Mucosa of gallbladder (tissue), 1 donor: ENCODE measurements around the gene ALX3. TPM values are rescaled to one million over a fixed set of nuclear protein-coding genes. Genes with fewer than 3 reads are reported as not detected.
A peak's percentile ranks its signal among the peaks of the same experiment; 100 is the strongest.

Experiments used
- DNase-seq: peaks from one replicate; pipeline ENCODE4 v3.0.0-alpha.2; 2020; ENCODE audit warnings: low spot score
- total RNA-seq: library from RNA; stranded (reverse); gene quantifications from one replicate; pipeline ENCODE4 v1.2.1, GENCODE V29; 2021
- donor health status: DM: no; HTN: no; CAD: no.

Gene ALX3
- not detected for total RNA-seq

DNA sequence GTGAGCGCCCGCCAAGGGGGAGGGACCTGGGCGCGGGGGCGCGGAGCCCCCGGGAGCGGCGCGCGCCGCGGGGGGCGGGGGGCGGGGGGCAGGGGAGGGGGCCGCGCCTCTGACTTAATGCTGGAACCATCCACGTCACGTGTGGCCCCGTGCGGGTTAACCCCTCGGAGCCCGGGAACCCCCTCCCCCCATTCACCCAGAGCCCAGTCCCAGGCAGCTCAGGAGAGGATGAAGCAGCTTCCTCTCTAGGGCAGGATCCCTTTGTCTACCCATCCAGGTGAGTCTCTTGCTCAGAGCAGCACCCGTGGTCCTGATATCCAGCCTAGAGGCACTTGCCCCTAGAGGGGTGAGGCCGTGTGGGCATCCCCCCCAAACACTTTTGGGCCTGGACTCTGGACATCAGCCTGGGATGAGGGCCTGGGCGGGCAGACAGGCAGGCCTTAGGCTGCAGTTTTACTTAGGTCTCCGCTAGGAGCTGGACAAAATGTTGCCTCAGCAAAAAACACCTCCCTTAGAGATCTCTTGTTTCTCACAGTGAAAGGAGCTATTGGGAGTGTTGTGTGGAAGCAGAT, at the start of gene ALX3:
Gene ALX3 (minus strand): TSS at position 2 of the 572 bp plus-strand sequence. CDS start 60 bp downstream, outside the sequence.
- DNase-seq, result no peak

DNA sequence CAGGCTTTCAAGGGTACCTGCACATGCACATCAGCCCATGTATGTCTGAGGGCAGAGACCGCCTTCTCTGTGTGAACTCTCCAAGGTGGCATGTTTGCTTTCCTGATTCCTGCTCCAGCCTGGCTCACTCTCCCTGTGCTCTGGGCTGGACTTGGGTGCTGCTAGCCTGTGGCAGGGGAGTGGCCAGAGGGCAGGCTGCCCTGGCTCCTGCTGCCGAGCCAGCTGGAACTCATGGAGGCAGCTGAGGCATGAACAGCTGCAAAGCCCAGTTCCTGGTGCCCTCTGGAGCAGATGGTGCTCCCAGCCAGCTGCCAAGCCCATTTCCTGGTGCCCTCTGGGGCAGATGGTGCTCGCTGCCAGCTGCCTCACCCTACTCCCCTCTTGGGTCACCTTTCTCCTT, 49.4 kb upstream of the ALX3 start:
- peak; percentile 25 for DNase-seq

DNA sequence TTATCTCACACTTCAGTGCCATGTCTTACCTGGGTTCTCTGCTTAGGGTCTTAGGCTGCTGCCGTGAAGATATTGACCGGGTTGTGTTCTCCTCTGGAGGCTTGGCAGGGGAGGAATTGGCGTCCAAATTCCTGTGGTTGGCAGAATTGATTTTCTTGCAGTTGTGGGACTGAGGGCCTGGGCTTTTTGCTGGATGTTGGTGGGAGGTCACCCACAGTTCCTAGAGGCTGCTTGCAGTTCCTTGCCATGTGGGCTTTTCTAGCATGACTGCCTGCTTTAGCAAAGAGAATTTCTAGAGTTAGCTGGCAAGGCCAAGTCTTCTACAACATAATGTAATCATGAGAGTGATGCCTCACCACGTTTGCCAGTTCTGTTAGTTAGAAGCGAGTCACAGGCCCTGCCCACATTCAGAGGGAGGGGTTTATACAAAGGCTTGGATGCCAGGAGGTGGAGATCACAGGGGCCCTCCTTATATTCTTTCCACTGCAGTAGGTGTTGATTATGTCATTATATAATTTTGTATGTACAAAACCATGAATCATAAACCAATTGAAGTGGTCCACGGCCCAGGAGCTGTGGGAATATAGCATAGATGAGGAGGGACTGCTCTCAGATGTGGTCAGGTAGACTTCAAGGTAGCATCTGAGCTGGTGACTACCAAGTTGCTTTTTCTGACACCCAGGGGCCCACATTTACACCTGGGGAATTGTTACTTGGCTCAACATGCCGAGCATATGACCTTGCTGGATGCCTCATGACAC, 48.3 kb upstream of the ALX3 start:
- no peak for DNase-seq

DNA sequence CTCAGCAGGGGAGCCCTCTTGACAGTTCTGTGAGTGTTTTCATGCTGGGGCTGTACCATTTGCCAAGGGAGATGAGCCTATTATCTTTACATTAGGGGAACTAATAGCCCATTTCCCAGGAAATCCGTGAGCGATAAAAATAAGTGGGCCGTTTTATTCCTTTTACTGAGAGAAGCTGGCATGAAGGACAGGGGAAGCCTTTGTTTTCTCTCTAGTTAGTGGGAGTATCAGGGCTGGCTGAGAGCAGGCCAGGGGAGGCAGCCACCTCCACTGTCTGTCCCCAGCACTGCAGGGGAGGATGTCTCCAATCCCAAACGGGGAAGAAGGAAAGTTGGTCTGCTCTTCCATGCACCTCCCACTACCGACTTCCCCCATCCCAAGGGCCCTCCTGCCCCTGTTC, 44.3 kb upstream of the ALX3 start:
- DNase-seq, result no peak

DNA sequence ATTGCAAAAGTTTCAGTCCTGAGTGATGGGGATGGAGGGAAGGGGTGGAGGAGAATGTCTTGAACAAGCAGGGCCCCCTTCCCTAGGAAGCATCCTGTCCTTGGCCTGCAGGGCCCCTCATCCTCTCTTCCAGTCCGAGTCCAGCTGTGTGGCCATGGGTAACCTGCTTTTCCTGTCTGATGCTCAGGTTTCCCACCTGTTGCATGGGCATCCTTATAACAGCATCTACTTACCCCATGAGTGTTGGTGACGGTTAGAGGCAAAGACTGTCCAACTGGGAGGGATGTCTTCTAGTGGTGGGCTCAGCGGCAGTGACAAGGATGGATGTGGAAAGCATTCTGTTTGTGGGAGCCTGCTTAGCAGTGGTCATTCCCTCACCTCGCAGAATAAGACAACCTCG, 43.7 kb upstream of the ALX3 start:
- no peak for DNase-seq

DNA sequence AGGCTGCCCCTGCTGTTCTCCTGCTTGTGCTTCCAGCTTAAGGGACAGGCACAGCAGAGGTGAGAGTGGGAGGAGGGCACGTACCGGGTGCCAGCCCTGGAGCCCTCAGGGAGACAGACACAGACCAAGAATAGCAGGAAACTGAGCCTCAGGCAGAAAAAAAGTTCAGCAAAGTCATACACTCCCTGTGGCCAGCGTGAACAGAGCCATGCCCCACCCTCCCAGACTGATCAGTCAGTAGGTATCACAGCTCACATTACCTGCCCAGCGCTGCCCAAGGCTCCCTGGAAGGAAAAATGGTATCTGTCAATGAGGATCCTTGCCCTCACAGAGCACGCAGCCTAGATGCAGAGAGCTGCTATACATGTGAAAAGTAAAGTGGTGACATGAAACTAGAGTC, 43.1 kb upstream of the ALX3 start:
- no peak for DNase-seq

GRCh38 chr1:110112656-110113055, 42.2 kb upstream of the ALX3 start:
- DNase-seq, result no peak

- no peak for DNase-seq
Measured at GRCh38 chr1:110112143-110112542, 41.7 kb upstream of the ALX3 start, which contains the start of gene UBL4B. Gene UBL4B (plus strand): TSS chr1:110112443. CDS start chr1:110112535, 92 bp downstream.

DNA sequence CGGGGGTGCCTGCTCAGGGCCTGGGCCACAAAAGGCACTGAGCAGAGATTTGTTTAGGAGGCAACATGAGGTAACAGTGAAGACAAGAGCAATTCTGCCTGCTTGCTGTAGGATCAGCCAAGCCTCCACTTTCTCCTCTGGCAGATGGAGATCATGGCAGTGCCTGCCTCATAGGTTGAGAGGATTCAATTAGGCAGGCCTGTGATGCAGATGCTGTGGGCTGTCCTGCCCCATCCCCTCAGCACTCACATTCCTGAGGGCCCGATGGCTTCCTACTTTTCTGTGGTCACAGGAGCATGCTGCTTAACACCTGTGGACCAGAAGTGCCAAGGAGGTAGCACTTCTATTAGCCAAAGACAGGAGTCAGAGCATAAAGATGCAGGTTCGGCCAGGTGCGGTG, 40.6 kb upstream of the ALX3 start:
- no peak for DNase-seq

DNA sequence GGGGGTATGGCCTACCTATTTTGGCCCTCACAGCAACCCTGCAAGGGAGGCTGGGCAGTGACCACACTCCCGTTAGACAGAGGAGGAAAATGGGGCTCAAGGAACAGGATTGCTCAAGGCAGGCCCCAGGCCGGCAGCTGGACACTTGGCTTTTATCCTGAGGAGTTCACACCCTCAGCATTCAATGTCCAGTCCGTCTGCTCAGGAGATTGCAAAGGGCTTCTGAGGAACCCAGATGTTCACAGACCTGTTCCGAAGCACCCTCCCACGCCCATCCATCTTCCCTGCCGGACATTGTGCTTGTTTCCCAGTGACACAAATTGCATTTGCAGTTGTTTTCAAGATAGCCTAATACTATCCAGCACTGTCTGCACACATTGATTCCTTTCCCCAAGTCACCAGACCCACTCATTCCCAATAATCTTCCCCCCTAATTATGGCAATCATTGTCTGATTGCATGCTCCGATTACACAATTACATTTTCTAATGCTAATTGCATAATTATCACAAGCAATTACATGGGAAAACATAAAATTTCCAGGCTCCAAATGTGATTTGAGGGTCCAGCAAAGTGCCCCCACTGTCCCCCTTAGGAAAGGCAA, 37.5 kb upstream of the ALX3 start:
- no peak for DNase-seq

DNA sequence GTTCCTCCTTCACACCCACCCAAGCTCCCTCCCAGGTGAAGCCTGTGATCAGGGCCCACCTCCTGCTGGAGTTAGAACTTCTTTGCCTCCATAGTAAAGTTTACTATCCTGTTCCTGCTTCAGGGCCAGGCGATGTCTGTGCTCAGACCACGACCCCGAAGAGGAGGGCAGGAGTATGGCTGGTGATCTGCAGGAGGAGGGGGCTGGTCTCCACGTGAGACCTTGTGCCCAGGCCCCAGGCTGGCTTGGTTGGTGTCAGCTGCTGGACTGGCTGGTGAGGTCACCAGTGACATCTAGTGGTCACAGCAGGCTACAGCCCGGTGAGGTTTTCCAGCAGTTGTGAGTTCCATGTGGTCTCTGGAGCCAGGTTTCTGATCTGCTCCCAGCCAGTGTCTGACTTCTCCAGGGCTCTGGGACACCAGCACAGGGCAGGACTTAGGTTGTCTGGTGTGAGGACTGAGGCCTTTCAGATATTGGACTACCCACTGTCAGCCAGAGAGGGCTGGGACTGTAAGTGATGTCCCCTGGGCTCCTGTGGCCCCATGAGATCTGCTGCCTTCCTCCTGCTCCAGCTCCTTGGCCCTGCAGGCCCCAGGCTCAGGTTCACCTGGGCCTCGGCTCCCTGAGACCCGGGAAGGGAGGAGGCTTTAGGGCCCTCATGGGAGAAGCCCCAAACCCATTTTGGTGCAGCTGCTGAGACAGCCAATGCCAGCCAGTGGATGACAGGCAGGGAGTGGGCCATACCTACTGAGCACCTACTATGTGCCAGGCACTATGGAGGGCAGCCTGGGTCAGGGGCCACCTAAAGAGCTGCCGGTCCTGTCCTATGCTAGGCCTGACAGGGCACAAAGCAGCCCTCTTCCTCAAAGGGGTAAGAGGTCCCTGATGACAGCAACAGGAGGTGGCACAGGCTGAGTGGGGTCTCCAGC, 35.8 kb upstream of the ALX3 start:
- DNase-seq, result peak; percentile 68

GRCh38 chr1:110102081-110102480, 31.6 kb upstream of the ALX3 start:
- DNase-seq, result no peak

DNA sequence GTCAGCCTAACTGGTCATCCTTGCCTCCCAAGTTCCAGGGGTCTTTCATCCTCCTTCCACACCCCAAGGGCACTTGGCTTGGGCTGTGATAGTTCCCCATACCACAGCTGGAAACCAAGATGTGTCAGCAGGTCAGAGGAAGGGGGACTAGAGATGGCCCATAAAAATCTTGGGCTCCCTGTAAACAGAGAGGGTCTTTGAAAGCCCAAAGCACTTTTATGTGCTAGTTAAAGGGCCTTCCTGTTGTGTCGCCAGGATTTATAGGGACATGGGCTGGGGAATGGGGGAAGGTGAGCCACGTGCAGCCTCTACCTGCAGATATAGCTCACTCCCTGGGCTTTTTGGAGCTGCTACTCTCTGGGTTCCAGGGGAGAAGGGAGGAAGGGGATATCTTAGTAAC, 29.9 kb upstream of the ALX3 start:
- DNase-seq, result no peak

DNA sequence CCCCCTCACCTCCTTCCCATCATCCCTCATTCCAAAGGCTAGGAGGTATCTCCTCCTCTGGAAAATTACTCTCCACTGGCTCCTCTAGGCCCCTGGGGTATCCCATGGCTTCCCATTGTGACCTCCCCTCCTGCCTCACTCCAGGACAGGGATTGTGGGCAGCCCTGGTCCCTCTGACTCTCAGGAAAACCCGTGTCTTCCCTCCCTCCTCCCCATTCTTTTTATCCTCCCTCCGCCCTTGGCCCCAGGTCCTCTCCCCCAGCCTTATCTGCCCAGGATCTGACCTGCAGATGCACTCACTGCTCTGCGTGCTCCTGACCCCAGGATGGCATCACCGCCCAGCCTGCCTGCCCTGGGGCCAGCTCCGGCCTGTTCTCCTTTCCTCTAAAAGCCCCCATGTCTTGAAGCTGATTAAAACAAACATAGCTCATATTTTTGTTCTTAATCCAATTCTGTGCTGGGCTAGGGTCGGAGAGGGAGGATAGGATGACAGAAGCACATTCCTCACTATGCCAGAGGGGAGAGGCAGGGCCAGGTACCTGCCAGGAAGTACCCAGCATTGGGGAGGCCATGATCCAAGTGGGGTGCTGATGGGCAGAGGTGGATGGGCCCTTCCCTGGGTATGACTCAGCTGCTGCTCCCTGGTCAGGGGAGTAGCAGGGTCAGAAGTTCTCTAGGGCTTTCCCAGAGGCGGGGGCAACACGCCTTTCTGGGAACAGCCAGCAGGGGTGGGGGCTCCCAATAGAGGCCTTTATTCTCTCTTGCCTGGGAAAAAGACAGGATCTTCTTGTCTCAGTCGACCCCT, 28.0 kb upstream of the ALX3 start:
- DNase-seq, result no peak

DNA sequence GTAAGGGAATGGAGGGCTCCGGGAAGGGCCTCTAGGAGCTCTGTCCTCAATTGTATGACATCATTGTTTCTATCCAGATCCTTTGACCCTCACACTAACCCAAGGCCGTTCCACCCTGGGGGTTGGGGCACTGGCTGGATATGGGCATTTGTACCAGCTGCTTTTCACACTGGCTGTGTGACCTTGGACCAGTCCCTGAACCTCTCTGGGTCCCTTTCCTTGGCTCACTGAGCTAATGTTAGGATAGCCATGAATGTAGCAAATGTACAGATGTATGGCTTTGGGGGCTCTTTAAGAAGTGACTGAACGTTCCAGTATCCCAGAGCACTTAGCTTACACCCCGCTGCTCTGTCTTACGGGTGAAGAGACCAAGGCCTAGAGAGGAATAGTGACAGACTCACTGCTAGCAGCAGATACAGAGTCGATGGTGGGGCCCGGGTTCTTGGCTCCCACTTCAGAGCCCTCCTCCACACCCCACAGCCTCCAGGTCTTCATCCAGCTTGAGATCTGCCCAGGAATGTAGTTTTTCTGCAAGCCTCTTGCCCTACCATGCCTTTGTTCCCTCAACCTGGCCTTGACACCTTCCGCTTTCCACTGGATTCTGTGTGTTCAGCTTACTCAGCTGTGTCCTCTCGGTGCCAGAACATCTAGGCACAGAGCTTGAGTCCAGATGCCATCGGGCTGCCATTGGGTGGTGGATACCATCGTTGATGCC, 27.2 kb upstream of the ALX3 start:
- no peak for DNase-seq

- no peak for DNase-seq
Measured at GRCh38 chr1:110094931-110095654, 24.6 kb upstream of the ALX3 start.

DNA sequence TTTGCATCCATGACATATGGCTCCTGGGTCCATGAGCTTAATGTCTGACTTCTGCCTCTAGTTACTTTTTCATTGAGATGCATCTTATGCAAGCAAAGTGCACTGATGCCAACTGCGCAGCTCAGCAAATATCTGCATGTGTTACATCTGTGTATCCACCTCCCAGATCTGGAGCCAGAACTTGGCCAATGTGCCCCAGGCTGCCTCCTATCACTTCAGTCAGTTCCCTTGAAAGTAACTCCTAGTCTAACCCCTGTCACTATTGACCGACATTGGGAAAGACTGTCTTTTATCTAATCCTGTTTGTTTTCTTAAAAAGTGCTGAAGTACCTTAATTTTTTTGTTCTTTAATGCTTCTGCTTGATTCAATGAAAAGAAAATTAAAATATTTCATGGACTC, 22.5 kb upstream of the ALX3 start:
- DNase-seq, result no peak

- DNase-seq, result no peak
Measured at GRCh38 chr1:110091791-110092190, 21.3 kb upstream of the ALX3 start.

DNA sequence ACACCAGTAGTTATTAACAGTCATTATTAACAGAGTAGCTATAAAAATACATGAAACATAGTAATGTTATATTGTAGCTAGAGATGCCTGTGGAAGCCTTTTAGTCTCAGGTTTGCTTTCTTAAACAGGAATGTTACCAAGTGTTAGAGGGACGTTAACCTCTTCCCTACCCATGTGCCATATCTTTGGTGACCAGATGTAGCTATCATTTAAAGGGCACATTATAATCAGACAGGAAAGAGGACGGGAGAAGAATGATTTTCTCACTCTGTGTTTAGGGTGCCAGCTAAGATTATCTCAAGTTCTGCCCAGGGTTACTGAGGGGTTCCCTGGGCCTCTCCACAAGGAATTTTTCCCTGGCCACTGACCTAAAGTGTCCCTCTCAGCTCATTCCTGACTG, 20.9 kb upstream of the ALX3 start:
- DNase-seq, result no peak
